ENCODE data around the gene IFRD1.

Gene IFRD1

DNA sequence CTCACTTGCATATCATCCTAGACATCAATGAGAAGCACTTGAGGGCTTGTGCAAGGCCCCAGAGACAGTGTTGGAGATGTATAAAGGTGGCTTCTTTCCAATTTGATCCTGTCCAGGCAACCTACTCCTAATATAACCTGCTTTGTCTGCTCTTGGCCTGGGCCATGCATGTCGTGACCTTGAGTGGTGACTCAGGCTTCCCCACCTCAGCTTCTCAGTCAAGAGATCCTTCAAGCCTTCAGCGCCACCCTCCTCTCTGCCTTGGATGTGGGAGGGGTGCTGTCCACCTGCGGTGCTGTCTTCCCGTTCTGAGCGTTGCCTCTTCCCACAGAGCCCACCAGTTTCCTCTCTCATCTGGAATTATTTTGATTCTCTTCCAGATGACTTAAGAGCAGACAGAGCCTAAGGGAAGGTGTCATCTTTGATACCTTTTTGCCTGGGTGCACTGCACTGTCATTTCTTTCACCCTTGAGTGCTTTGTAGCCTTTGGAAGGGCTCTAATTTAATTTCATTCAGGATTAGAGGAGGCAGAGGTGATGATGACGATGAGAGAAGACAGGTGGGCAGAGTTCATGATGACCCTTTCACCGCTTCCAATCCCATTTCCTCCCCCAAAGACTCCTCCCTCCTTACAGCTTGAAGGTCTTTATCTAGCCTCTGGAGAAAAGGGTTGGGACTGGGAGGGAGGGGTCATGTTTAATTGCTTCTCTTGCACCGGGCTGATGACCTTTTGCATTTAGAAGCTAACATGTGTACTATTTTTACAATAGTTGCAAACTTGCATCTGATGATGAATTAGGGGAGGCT, 37.4 kb downstream of the IFRD1 start:
- no peak for DNase-seq (ENCODE audit: low read depth in 2 of 2)

DNA sequence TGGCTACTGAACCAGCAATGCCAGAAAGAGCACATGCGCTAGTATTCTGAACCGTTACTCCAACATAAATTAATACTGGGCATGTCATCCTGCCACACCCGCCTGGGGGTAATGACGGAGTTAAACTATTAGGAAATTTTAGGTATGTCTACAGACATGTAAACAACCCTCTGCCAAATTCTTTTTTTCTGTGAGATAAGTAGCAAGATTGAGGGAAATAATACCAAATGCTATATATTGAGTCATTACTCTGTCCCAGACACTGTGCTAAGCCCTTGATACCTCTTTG, 37.9 kb downstream of the IFRD1 start:
- DNase-seq (ENCODE audit: low read depth in 2 of 2): no peak

DNA sequence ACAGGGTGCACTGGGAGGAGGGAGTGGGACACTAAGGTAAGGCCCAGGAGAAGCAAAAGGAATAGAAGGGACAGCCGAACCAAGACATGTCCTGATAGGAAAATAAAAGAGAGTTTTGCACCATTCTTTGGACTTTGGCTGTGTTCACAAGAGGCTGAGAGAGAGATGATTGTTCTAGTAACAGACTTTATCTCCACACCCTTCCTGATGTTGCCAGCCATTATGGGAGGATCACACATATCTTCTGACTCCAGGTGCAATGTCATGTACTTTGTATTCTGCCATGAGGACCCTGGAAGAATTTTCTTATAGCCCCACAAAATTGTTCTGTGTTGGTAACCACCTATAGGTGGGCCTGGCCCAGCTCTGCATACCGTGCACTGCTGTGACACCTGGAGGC, 41.9 kb downstream of the IFRD1 start:
- no peak for DNase-seq (ENCODE audit: low read depth in 2 of 2)

DNA sequence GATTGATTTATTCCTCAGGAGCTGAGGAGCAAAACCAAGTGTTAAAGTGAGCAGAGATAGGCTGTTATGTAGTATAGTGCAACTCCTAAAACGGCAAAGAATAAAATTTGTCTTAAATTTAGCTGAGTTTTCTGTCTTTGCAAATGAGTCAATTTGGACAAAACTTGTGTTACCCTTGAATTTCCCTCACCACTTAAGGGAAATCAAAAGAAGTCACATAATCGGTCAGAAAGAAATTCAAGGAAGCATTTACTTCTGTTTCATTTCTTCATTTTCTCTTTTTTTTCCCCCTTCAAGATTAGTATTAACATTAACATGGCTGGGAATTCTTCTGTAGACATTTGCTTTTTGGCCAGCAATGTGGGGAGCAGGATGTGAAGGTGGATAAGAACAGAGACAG, 44.4 kb downstream of the IFRD1 start:
- DNase-seq (ENCODE audit: low read depth in 2 of 2): no peak

DNA sequence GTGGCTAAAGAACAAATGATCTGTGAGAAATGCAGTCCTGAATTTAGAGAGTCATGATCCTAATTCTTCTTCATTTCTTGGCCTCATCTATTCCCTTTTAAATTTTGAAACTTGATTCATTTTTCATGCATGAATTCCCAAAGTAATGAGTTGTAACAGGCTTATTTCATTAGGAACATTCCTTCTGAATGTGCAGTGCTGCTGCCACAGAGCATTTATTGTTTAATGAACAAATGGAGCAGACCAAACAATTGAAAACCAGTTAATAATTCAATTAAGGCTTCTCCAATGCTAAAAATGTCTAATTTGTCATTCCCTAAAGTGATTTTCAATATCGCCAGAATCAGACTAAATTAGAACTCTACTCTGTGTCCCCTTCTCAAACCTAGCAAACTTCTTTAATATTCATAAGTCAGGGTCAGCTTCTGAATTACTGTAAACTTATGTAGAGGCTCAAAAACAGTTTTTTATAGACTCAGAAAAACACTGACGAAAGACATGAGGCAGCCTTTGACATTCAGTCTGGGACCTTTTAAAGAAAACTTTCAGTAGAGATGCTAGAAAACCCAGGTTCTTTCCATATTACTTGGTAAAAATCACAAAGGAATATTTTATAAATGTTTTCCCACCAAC, 45.0 kb downstream of the IFRD1 start:
- no peak for DNase-seq (ENCODE audit: low read depth in 2 of 2)

DNA sequence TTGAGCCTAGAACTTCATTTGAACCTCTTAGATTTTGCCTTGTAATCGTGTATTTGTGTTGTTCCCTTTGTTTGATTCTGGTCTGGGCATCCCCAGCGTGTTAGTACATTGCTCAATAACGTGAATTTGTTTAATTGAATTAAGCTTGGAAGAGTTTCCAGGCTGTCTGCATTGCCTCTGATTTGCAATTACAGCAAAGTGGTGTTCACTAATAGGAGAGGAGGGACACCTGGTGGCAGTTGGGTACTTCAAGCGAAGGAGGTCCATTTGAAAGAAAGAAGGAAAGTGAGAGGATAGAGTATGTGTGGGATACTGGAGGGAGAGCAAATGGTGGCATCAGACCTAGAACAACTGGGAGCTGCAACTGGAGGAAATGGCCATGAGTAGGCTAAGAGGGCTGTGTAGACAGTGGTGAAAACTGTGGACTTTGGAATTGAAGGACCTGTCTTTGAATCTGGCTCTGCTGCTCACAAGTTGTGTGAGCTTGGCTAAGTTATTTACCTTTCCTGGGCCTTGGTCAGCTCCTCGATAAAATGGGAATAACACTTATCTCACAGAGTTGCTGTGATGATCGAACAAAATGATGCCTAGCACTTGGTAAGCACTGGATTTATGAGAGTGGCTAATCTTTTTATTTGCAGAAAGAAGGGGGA, 45.7 kb downstream of the IFRD1 start:
- no peak for DNase-seq (ENCODE audit: low read depth in 2 of 2)

DNA sequence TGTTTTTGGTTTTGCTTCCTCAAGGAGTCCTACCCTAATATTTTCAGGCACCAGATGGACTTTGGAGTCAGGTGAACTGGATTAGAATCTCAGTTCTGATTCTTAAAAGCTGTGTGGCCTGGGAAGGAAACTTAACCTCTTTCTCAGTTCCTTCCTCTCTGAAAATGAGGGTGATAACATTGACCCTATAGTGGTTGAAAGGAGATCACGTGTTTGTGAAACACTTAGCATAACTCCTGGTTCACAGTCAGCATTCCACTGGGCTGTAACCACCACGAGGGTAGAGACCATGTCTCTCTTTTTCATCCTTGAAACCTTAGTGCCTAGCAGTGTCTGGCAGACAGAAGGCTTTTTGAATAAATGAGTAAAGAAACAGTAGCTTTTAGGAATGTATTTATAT, 47.2 kb downstream of the IFRD1 start:
- no peak for DNase-seq (ENCODE audit: low read depth in 2 of 2)

DNA sequence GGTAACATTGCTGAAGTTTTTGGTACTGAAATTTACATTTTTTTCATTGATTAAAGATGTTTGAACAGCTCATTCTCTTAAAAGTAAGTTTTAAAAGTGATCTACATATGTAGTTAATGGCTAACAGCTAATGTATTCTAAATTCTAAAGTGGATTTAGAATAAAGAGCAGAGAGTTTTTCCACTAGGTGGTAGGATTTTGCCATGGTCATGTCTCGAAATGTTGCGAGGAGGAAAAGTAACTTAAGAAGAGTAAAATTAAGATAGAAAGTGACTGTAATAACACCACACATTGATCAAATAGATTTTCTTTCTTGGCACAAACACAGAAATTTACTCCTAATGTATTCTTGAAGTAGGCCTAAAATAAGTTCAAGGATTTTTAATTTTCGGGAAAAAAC, 50.4 kb downstream of the IFRD1 start:
- no peak for DNase-seq (ENCODE audit: low read depth in 2 of 2)

DNA sequence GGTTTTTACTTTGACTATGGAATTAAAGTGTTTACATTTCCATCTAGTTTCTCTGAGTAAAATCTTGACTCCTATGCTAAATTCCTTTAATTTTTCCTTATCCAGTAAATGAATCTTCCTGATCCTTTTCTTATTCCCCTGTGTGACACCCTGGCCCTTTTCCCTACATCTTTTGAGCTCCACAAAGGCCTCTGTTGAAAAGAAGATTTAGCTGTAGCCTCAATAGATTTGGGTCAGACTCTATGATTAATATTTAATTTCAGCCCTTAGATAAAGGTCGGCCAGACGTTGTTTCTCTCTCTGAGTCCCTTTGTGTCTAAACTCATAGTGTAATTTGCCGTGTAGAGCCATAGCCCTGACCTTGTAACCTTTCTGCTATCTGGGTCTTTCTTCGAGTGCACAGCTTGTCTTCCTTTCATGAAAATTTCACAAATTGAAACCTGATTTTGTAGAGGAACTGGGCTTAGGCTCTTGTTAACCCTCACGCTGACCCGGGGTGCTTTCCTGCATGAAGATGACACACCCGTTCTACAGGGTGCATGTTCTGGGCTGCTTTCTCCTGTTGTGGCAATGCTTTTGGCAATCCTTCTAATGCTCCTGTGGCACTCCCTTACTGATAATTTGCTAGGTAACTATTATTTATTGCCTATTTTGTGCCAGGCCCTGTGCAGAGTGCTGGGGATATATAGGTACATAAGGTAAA, 51.7 kb downstream of the IFRD1 start:
- no peak for DNase-seq (ENCODE audit: low read depth in 2 of 2)

DNA sequence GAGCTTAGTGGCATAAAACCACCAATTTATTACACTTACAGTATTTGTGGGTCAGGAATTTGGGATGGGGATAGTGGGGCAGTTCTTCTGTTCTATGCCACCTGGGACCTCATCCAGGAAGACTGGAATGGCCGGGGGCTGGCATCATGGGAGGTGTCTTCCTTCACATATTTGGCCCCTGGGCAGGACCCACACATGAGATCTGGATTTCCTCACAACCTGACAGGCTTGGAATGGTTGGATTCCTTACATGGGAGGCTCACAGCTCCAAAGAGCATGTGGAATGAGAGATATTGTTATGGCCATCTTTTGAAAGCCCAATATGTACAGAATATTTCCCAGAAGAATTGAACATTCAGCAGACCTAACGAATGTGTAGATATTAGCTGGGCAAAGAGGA, 52.4 kb downstream of the IFRD1 start:
- DNase-seq (ENCODE audit: low read depth in 2 of 2): no peak

DNA sequence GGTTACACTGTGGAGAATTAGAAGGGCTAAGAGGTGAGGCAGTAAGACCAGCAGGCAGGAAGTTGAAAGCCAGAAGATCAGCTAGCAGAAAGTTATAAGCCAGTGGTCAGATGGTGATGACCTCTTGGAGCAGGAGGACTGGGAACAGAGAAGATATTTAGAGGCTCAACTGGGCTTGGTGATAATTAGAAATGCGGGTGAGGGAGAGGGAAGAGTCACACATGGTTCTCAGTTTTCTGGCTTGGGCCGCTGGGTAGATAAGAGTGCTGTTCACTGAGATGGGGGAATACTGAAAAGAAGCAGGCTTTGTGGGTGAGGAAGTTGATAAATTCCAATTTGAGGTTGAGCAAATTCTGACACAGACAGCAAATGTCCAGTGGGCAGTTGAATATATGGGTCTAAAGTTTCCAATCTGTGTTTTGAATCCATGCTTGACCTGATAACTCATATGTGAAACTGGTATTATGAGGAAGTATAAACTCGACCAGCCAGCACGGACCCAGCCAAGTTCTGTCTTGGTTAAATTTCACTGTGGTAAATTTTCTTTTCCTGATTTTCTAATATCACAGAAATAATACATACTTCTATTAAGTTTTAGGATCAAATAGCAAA, 53.2 kb downstream of the IFRD1 start:
- no peak for DNase-seq (ENCODE audit: low read depth in 2 of 2)

DNA sequence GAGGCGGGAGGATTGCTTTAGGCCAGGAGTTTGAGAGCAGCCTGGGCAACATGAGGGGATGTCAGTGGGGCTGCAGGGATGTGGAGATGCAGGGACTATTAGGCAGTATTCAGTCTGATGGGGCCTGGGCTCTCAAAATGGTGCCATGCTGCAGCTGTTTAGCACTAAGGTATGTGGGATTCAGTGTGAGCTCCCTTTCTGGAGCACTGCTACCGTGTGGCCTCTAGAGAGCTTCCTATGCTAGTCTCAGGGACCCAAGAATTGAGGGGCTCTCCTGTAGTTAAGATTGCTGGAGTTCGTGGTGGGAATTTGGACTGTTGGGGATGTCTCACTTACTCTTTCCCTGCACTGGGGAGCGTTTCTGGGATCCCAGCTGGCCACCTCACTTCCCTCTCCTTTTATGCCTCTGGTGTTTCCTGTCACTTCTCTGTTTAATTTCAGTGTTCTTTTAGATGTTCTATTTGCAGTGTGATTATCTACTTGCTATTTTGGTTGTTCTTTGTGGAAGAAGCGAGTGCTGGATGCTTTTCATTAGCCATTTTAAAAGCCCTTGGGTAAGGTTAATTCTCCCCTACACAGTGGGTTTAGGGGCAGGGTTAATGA, 53.9 kb downstream of the IFRD1 start:
- DNase-seq (ENCODE audit: low read depth in 2 of 2): no peak

DNA sequence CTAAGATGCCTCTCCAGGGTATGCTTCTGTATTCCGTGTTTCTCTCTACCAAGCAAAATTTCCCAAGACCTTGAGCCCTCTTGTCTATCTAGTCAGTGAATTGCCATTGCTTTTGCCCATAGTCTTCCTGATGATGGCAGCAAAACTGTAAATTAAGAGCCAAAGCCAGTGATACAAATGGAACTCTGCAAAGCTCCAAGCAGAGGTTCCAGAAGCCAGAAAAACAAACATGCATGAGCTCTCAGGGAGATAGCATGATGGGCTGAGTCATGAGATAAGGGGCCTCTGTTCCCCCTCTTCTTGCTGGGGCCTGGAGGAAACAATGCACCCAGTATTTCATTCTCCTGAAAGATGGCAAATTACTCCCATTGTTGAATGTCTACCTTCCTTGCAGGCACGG, 55.2 kb downstream of the IFRD1 start:
- no peak for DNase-seq (ENCODE audit: low read depth in 2 of 2)

DNA sequence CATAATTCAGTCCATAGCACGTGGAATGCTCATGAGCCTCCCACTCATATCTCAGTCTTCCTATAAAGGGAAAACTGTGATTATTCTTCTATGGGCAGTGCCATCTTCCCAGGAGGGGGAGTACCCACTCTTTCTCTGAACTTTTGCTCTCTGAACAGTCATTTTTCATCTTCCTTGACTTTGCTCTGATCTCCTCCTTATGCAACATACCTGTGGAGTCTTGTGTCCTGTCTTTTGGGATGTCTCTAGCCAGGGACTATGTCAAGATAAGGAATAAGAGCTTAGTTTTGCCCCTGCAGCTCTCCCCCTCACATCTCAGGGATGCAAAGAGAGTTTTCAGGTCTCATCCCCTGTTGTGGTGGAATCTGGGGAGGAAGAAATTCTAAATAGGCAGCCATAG, 58.1 kb downstream of the IFRD1 start:
- DNase-seq (ENCODE audit: low read depth in 2 of 2): no peak

DNA sequence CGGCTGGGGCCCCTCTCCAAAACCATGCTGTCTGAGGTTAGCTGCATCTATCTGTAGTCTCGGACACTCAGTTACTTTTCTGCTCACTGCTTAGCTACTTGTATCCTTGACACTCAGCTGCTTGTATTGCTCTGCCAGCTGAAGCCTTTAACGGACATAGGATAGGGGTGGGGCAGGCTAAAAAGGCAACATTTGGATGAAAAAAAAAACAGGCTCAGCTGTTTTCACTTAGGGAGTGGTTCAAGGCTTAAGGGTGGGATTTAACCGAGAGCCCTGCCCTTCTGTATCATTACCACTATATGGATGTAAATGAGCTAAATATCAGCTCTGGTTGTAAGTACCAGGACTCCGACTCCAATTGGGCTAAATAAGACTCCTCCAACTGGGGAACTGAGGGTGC, 59.1 kb downstream of the IFRD1 start:
- no peak for DNase-seq (ENCODE audit: low read depth in 2 of 2)

DNA sequence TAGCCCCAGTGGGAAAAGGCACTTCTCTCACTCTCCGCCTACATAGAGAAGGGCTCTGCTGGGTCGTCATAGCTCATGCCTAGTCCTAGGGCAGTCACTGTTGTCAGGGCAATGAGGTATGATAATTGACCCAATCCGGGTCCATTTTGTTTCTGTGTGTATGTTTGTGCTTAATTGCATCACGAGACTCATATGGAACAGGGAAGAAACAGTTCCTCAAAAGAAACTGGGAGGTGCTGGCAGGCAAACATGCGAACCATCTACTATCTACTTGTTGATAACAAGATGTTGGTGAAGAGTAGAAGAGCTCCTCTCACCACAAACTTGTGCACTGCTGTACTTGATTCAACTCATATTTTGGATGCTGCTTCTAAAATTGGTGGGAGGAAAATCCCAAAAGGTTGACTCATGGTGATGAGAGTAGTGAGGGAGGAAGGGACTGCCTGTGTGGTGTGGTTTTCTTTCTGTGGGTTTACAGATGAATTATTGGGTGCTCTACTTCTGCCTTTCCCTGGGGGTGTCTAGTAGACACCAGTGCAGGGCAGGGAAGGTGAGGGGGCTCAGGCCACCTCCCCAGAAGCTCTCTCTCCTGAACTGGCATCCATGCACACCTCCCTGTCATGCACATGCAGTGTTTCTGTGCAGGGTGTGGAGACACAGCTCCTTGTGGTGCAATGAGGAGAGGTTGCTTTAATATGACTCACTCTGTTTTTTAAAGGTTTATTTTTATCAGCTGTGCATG, 59.9 kb downstream of the IFRD1 start:
- DNase-seq (ENCODE audit: low read depth in 2 of 2): no peak

DNA sequence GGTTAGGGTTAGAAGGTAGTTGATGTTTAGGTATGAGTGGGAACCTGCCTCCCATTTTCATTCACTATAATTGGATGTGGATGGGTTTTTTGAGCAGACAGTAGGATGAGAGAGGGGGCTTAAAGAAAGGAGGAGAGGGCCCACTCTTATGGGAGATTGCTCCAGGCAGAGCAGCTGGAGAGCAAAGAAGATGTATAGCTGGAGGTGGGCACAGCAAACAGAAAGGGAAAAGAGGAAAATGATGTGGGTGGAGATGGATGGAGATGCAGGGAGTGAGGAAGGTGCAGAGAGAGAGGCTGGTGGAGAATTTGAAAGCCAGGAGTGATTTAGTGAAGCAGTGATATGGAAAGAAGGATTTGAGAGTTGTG, 60.5 kb downstream of the IFRD1 start:
- DNase-seq (ENCODE audit: low read depth in 2 of 2): no peak

DNA sequence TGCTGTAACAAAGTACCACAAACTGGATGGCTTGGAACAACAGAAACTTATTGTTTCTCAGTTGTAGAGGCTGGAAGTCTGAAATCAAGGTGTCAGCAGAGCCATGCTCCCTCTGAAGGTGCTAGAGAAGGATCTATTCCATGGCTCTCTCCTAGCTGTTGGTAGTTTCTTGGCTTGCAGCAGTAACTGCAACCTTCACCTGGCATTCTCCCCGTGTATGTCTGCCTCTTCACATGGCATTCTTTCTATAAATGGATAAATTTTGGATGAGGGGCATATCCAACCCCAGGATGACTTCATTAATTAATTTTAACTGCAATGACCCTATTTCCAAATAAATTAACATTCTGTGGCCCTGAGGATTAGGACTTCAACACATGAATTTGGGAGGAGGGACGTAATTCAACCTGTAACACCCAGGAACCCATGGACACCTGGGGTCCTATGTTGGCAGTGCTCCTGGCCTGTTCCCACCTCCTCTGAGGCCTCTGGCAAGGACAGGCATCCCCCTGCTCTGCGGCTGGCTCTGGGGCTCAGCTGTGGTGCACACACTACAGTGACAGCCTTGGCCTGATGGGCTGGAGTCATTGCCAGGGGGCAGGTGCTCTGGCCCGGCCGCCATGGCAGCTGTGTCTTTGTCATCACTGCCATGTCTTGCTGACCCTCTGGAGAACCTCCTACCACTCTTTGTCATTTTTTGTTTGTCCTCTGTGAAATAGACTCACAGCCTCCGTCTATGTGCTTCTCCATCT, 61.4 kb downstream of the IFRD1 start:
- no peak for DNase-seq (ENCODE audit: low read depth in 2 of 2)

DNA sequence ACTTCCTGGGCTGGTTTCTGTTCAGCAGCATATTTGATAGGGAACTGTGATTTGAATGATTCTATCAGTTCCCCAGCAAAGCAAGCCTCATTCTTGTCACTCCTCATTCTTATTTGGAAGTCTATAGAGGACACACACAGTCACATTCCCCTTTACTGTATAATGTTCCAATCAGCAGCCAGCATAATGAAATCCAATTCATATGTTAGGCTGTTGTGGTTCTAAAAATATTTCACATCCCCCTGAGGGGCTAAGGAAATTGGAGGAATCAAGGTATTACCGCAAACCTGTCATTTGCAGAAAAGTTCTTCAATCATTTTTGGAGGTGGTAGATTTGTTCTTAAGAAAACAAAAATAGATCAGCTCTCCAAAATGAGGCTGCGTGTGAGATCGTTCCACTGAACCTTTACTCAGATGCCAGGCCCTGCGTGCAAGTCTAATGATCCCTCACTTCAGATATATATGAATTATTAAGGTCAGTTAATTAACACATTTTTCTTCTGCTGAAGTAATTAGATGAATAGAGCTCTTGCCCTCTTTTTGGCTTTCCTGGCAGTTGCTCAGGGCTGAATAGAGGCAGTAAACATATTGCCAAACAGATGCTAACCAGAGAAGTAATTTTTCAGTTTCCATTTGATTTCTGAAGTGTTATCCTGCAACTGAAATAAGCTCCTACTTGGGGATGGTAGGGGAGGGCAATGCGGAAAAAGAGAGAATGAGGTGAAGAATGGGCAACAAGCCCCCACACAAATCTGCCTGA, 62.4 kb downstream of the IFRD1 start:
- DNase-seq (ENCODE audit: low read depth in 2 of 2): no peak

DNA sequence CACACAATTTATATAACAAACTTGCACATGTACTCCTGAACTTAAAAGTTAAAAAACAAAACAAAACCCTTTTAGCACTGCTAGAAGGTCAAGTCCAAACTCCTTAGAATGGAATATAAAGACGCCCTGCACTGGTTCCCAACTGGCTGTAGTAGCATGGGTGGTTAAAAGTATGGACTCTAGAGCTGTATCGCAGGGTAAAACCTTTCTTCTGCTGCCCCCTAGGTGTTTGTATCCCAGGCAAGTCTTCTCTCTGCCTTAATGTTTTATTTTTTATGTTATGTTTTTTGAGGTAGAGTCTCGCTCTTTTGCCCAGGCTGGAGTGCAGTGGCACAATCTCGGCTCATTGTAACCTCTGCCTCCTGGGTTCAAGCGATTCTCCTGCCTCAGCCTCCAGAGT, 65.7 kb downstream of the IFRD1 start:
- no peak for DNase-seq (ENCODE audit: low read depth in 2 of 2)
